Measurements from ENCODE around the gene SCN9A.

Gene SCN9A

GRCh38 chr2:166167449-166167848 lies 208.3 kb downstream of the SCN9A start:
- DNase-seq = no peak

DNA sequence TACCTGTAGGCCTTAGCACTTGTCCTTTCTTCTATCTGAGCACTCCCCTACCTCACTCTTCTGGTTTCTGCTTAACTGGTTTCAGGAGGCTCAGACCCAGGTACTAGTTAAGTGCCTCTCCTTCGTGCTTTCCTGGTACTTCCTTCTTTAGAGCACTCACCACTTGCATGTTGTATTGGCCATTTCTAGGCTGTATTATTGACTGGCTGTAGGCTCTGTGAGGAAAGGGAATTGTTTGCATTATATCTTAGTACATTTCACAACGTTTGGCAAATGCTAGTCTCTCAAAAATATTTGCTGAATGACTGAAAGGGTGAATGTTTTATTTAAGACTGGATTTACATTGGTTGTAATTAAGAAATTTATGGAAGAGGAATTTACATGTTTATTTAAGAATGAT lies 212.0 kb downstream of the SCN9A start:
- no peak for DNase-seq

DNA sequence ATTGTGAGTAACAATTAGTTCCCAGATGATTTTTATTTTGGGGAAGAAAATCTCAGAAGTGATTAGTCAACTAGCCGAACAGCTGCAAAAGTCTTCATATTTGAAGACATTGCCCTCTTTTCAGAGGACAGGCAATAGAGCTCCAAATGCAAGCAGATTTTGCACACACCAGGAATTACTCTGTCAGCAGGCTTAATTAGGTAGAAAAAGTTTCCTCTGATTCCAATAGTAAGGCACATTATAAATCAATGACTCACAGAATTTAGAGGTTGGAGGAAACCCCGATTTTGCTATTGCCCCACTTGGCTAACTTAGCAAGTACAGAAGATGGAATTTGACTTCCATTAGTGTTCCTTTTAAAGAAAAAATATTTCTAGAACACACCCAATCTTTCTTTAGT lies 217.2 kb downstream of the SCN9A start:
- no peak for DNase-seq

- no peak for DNase-seq
Measured at GRCh38 chr2:166157578-166157977, 218.2 kb downstream of the SCN9A start.

GRCh38 chr2:166156985-166157490 lies 218.7 kb downstream of the SCN9A start:
- no peak for DNase-seq

DNA sequence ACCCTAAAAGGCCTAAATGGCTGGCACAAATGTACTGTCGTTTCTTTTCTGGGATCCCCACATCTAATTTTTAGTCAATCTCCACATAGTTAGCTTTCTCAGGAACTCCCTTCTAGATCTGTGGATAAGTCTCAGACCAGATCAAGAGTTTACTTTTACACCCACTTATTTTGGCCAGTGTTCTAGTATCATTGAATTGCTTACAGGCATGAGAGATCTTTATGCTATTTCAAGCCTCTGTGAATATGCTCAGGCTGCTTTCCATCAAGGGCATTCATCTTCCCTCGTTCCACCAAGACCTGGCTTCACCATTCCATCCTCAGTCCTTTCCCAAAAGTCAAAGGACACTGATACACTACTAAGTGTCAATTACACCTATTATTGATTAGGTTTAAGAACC lies 220.2 kb downstream of the SCN9A start:
- DNase-seq = no peak

DNA sequence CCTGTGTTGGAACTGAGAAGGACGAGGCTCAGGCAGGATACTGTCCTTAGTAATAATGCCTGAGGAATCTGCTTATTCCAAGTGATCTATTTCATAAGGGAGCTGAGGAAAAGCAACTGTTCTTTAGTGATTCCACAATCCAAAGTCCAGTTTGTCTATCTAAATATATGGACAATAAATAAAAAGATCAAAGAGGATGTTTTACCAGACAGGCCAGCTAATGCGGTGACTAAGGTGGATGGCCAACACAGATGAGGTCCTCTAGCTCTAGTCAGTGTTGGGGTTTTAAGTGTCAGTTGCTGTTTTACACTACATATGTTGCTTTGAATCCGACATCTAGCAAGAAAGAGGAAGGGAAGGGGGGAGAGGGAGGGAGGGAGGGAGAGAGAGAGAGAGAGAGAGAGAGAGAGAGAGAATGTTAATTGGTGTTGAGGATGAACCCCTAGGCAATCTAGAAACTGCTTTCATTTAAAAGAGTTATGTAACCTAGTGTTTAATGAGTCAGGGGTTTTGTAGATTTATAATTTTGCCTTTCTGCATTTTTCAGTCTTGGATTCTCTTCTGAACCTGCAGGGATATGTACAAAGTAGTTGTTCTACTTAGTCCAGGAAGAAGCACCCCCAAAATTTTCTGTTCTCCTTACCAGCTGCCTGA lies 220.9 kb downstream of the SCN9A start:
- no peak for DNase-seq

GRCh38 chr2:166152064-166152463 lies 223.7 kb downstream of the SCN9A start:
- DNase-seq = peak; percentile 6

GRCh38 chr2:166148500-166149400 lies 227.0 kb downstream of the SCN9A start:
- no peak for DNase-seq

- no peak for DNase-seq
Measured at GRCh38 chr2:166147883-166148282, 227.9 kb downstream of the SCN9A start.
